HepG2 (cell line): ENCODE results near the gene PTPRN.

Experiments
- ZNF3 ChIP-seq: IDR thresholded peaks from 2 replicates; pipeline ENCODE4 v1.7.0; 2017; ENCODE audit warnings: inconsistent platforms
- ZNF777 ChIP-seq: sonication (generic); formaldehyde crosslinking; IDR thresholded peaks from 2 replicates; pipeline ENCODE4 v1.4.0; 2020; ENCODE audit warnings: missing genetic modification reagents

DNA sequence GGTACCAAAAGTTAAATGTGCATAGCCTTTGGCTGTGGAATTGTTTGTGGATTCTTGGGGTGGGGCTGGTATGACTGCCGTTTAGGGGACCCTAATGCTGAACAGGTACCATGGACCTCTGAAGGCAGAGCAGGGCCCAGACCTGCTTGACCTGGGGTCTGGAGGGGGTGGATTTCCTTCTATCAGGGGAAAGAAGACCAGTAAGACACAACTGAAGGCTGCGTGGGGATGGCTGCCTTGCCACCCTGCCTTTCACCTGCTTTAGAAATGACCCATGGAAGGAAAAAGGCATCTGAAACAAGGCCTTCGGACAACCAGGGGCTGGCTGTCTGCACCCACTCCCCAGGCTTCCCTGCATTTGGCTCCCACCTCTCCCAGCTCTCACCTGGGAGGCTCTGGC lies 41.0 kb upstream of the PTPRN start:
- no peak for TF ChIP-seq ZNF3
- TF ChIP-seq ZNF777 (CRISPR knock-in tag) = no peak
